ENCODE results near the gene VEZF1. TPM values are rescaled to one million over a fixed set of nuclear protein-coding genes. Genes with fewer than 3 reads are reported as not detected.

VEZF1 gene
- total RNA-seq, 2 donors from 2014 or later, result 56.1 to 61.8 TPM

DNA sequence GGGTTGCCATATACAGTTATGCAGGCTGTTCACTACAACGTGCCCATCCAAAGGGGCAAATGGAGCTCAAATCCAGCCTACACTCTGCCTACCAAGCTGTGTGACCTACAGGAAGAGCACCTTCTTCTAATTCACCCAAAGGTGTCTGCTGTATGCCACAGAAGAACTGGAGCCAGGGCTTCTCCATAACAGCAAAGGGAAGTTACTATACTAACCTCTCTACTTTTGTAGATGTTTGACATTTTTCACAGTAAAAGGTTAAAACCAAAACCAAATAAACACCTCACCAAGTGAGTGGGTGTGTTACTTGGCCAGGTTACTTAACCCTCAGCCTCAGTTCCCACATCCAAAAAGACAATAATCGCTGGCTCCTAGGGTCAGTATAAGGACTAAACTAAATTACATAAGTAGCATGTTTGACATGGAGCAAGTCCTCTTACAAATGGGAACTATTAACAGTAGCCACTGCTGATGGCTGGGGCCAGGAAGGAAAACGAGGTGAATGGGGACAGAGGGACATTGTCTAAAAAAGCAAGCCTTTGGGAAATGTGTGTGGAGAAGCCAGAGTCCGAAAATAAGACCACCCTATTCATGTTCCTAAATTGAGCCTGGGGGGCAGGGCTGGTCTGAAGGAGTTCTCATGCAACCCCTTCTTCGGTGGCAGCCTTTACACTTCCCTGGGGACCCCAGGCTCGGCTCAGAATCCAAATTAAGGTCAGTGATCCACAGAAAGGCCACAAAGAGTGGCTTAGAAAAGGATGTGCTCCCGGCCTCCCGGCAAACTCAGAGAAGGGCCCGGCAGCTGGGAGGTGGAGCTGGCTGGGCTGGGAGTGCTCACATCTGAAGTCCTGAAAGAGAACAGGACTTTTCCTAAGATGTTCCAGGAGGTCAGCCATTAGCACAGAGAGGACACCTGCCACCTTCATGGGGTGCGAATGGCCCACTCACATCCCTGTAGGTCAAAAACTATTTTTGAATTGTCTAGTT, 46.4 kb downstream of the VEZF1 start:
- intact Hi-C loops (cut with DNase I), result no loop called here
- DNase-seq (ENCODE audit: low spot score), result peak; percentile 22

DNA sequence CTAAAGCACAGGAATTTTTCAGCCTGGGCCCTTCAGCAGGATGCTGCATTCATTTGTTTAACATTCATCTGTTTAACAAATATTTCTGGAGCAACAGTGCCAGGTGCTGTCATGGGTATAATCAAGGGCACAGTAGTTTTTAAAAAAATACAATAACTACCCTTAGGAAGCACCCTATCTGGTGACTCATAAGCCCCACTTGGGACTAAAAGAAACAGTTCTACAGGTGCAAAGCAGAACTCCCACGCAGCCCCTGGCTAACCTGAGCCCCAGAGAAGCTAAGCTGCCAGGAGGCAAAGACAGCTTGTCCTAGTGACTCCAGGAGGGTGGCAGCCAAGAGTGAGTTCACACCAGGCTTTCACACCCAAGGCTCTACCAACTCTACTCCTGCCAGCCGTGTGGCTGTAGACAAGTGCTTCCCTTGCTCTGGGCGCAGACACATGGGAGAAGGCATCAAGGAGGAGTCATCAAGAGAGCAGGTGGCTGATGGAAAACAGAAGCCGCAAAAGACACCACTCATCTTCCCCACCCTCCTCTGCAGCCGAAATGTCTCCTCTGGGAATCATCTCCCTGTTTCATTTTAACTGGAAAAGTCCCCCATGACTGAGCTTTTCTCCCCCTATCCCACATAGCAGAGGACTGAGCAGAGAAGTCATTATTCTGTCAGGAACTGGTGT, 47.3 kb downstream of the VEZF1 start:
- peak; percentile 59 for DNase-seq (ENCODE audit: low spot score)
- intact Hi-C loops (cut with DNase I), result no loop called here

DNA sequence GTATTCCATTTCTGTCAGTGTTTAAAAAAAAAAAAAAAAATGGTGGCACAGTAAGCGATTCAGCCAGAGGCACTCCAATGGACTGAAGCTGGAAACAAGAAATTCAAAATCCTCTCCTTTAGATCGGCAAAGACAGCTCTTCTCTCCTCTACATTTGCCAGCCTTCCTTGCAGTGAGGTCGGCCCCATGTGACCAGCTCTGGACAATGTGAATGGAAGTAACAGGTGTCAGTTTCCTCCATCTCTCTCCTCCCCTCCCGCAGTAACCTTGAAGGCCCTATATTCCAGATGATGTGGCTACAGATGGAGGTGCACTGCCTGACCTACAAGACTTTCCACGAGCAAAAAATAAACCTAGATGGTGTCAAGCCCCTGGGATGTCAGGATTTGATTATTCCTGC, 47.8 kb downstream of the VEZF1 start:
- intact Hi-C loops (cut with DNase I), result no loop called here
- peak; percentile 6 for DNase-seq (ENCODE audit: low spot score)

DNA sequence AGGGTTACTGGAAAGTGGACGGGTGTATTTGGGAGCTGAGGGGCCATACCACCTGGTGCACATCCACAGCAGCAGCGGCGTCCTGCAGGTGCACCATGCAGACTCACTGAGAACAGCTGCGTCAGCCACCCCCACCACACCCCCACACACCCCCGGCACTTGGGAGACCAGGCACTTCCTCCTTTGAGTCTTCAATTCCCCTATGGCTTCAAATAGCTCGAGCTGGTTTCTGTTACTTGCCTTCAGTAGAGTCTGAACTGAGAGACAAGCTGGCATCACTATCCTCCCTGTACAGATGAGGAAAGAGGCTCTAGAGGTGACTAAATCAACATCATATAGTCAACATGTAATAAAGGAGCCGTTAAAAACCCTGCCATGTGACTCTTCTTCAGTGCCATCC, 48.3 kb downstream of the VEZF1 start:
- DNase-seq (ENCODE audit: low spot score), result peak; percentile 83
- intact Hi-C loops (cut with DNase I), result no loop called here

DNA sequence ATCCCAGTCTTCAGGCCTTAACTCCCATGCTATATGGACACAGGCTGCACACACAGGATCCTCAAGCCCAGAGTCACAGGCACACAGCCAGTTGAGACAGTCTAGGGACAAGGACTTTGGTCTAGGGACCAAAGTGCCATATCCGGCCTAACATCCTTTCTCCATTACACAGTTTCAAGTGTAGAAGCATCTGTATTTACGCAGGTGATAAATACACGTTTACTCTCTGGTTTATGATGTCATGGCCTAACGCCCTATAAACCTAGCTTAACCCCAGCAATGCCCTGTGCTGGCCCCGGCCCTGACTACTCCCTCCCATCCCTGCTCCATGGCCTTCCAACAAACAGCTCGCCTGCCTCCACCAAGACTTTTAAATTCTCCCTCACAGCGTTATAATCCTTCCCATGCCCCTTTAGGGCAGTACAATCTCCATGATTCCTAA, 50.0 kb downstream of the VEZF1 start:
- intact Hi-C loops (cut with DNase I), result no loop called here

DNA sequence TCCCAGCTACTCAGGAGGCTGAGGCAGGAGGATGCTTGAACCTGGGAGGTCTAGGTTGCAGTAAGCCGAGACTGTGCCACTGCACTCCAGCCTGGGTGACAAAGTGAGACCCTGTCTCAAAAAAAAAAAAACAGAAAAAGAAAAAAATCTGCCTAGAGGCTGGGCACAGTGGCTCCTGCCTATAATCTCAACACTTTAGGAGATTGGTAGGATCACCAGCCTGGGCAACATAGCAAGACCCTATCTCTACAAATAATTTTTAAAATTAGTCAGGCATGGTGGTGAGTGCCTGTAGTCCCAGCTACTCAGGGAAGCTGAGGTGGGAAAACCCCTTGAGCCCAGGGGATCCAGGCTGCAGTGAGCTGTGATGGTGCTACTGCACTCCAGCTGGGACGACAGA, 50.6 kb downstream of the VEZF1 start:
- intact Hi-C loops (cut with DNase I), result no loop called here
- DNase-seq (ENCODE audit: low spot score), result no peak

More for the DNA sequence above, 50.0 kb downstream of the VEZF1 start:
- no peak for DNase-seq (ENCODE audit: low spot score)

DNA sequence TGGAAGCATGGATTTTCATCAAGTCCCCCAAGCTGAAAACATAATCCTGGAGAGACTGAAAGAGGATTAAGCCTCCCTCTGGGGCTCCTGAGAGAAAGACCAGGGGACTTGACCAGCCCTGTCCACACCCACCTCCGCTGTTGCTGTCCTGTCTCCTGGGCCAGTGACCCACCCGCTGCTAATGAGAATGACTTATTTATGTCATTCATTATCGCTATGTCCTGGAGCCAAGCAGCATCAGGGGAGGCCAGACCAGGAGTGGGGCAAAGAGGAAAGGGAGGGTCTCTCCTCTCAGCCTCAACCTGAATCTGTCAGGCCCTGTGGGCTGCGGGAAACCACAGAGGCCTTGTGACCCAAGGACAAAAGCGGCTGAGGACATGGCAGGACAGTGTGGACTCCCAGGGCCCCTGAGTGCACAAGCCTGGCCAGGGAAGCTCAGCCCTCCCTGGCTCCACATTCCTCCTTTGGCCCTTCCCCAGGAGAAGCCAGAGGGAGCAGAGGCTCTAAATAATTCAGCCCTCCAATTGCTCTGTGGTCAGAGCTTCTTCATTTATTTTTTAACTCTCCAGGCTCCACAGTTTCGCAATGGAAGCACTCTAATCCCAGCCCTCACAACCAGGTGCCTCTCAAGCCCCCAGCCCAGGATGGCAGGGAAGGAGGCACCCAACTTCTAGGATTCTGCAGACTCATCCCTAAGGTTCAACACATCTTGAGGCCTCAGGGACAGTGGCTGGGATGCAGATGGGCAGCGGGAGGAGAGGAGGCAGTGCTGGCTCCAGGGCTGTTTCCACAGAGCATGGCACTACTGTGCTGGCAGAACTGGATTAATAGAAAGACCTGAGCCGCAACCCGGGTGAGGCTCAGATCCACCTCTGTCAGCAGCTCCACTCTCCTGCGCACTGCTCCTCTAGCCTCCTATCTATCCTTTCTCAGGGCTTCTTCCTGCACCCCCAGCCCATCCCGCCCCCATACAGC, 51.9 kb downstream of the VEZF1 start:
- peak; percentile 88 for DNase-seq (ENCODE audit: low spot score)
- intact Hi-C loops (cut with DNase I), result no loop called here

DNA sequence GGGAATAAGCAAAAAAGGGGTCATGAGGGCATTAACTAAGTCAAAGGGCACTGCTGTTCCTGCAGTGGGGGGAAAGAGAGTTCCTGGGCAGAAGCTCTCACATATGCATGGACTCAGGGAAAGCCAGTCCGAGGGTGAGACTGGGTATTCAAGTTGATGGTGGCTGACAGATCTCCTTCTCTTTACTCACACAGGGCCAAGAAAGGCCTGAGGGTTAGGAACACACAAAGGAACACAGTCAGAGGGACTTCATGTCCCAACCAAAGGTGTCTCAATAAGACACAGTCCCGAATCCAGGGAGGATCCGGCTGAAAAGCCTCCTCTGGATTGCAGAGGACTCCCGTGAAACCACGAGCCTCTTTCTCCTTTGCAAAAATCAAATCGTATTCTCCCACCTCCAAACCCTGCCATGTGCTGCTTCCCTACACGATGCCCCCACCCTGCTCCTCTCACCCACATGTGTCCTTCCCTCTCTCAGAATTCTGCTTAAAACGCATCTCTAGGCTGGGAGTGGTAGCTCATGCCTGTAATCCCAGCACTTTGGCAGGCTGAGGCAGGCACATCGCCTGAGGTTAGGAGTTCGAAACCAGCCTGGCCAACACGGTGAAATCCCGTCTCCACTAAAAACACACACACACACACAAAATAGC, 56.4 kb downstream of the VEZF1 start:
- DNase-seq (ENCODE audit: low spot score), result no peak
- intact Hi-C loops (cut with DNase I), result no loop called here

DNA sequence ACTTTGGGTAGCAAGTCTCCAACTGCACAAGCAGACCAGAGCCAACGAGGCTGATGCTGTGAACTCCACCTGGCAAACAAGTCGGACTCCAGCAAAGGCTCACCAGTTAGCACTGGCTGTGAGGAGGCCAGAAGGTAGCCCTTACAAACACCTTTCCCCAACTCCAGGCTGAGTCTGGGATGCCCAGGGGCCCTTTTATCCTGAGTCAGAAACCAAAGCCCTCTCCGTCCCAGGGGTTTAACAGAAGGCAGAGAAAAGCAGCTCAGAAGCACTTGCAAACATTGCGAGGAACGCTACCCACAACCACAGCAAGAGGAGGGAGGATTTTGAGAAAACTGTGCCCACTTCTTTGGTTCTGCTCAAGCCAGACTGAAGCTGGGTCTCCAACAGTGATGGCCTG, 57.8 kb downstream of the VEZF1 start:
- intact Hi-C loops (cut with DNase I), result no loop called here

DNA sequence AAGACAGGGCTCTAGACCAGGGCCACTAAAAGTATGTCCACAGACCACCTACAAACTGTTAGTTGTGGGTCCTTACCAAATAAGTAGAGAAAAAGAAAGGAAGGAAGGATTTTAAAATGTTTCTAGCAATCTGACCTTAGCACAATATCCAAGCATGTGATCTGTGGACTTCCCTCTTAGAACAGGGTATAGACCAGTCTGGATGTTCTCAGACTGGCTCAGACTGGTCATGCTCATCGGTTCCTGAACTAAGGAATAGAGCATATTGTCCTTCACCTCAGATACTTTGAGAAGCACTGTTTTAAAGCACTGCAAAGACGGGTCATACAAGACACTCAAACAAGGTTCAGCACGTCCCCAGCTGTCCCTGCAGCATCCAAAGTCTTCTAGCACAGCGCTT, 58.7 kb downstream of the VEZF1 start:
- no peak for DNase-seq (ENCODE audit: low spot score)
- intact Hi-C loops (cut with DNase I), result no loop called here

More for the DNA sequence above, 57.8 kb downstream of the VEZF1 start:
- DNase-seq (ENCODE audit: low spot score), result no peak

DNA sequence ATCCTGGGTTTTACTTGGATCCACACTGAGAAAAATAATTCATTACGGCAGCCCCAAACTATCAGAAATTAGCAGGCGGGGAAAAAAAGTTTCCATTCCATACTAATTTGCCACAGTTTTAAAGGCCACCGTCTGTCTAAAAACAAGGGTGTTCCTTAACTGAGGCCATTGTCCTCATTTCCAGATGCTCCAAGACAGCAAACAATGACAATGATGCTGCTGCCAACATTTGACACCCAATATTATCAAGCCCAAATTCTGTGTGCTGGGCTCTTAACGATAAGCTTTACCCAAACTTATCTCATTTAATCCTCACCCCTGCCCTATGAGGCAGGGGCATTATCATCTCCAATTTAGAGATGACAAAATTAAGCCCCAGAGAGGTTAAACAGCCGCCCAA, 59.1 kb downstream of the VEZF1 start:
- intact Hi-C loops (cut with DNase I), result no loop called here
- no peak for DNase-seq (ENCODE audit: low spot score)

DNA sequence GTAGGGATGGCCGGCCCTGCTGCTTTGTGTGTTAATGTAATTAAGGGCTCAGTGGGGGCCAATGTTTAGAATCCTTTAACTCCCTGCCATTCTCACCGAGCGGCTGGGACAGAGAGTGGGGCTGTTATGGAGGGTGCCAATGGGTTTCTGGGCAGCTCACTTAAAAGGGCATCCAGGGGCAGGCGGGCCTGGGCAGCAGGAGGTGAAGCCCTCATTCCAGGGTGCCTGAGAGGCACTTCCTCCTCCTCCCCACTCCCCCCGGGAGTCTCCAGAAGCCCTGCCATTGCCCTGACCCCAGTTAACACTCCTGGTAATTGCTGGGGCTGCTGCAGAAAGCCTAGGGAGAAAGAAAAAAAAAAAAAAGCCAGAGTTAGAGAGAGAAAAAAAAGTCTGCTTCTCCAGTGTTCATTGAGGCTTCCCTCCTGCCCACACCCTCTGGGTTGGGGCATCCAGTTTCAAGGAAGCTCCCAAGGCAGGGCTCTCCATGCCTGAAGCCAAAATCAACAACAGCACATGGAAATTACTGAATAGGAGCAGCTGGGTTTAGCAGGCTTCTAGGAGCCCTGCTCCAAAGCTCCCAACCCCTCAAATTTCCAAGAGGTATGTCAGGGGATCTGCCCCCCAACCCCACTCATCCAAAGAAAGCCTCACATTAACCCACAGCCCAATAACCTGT, 60.9 kb downstream of the VEZF1 start:
- DNase-seq (ENCODE audit: low spot score), result peak; percentile 81
- intact Hi-C loops (cut with DNase I), result no loop called here

DNA sequence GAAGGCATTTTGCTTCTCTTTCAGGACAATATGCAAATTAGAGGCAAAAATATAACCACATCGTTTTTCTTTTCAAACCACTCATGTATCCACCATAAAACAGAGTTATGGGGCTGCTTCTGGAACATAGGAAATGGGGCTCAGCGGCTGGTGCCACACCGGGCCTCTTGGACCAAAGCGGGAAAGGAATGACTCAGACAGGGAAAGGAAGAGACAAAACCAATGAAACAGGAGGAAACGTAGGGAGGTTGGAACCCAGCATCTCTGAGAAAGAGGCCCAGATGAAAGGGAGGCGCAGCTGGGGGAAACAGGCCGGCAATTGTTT, 61.4 kb downstream of the VEZF1 start:
- no peak for DNase-seq (ENCODE audit: low spot score)
- intact Hi-C loops (cut with DNase I), result no loop called here

DNA sequence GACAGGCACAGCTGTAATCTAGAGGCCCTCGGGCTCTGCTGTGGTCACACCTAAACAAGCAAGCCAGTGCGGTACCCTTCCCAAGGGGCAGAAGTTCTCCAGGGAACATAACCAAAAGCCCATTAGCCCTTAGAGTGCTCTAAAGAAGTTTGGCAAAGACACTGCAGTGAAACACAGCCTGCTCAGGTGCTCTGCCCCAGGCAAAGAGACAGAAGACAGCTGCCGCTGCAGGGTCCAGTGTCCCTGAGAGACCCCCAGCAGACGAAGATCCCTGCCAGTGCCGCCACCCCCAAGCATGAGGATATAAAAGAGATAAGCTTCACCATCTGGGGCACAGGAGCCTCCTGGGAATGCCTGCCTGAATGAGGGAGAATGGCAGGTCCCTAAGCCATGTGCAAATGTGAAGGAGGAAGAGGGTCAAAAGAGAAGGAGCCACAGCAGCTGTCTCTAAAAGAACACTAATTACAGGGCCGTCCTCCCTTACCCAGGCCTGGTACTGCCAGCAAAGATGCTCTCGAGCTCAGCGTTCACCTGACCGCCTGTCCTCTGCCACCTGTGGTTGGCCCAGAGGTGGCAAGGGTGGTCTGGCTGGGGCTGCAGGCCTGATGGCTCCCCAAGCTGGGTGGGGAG, 62.6 kb downstream of the VEZF1 start:
- intact Hi-C loops (cut with DNase I), result no loop called here

DNA sequence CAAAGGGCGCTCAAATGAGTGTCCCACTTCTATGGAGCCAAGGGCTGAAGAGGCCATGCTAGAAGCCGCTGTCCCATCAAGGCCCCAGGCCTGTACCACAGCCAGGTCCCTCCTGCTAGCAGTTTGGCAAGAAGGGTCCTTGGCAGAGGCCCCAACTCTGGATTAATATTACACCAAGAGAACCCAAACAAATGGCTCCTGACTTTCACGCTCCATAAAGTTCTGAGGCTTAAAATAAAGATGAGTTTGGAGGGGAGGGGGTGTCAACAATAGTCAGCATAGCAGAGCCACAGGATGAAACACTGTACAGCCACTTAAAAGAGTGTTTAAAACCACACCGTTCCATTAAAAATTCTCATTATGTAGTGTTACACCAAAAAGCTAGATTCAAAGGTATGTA, 63.4 kb downstream of the VEZF1 start:
- intact Hi-C loops (cut with DNase I), result no loop called here
- no peak for DNase-seq (ENCODE audit: low spot score)

More for the DNA sequence above, 62.6 kb downstream of the VEZF1 start:
- no peak for DNase-seq (ENCODE audit: low spot score)

Measured in posterior vena cava (tissue), 2 donors.